SK-N-SH treated with all-trans-retinoic acid at 6 μM for 48 hours (cell line): ENCODE data around the gene ZNF536.

ENCODE experiments used
- ATAC-seq: fragments of 200-7000 bp; cut with Tn5 transposase; 3 replicates; pipeline ENCODE4 v1.9.1; 2020; ENCODE audit warnings: mild to moderate bottlenecking, moderate library complexity
- ARNTL ChIP-seq: fragments of 450-650 bp; formaldehyde crosslinking; IDR thresholded peaks from 2 replicates; pipeline ENCODE4 v1.5.0; 2020; ENCODE audit warnings: low read depth, mild to moderate bottlenecking, moderate library complexity, borderline replicate concordance
- BACH2 ChIP-seq: fragments of 250-450 bp; sonication (Bioruptor Pico); IDR thresholded peaks from 2 replicates; pipeline ENCODE4 v1.9.0; 2021; ENCODE audit warnings: mild to moderate bottlenecking, borderline replicate concordance
- CSDC2 ChIP-seq: fragments of 250-450 bp; sonication (Bioruptor Pico); IDR thresholded peaks from 2 replicates; pipeline ENCODE4 v1.5.0; 2020; ENCODE audit warnings: mild to moderate bottlenecking, moderate library complexity
- CSRNP3 ChIP-seq: fragments of 250-450 bp; sonication (Bioruptor Pico); IDR thresholded peaks from 2 replicates; pipeline ENCODE4 v1.5.1; 2021; ENCODE audit warnings: mild to moderate bottlenecking, moderate library complexity
- ESRRG ChIP-seq: fragments of 250-450 bp; sonication (Bioruptor Pico); IDR thresholded peaks from 2 replicates; pipeline ENCODE4 v1.6.1; 2021; ENCODE audit warnings: mild to moderate bottlenecking
- GLIS3 ChIP-seq: fragments of 250-450 bp; sonication (Bioruptor Pico); IDR thresholded peaks from 2 replicates; pipeline ENCODE4 v1.5.0; 2020; ENCODE audit warnings: mild to moderate bottlenecking, moderate library complexity
- ISL1 ChIP-seq: fragments of 250-450 bp; sonication (Bioruptor Pico); IDR thresholded peaks from 2 replicates; pipeline ENCODE4 v2.1.2; 2022; ENCODE audit warnings: mild to moderate bottlenecking, moderate library complexity
- PATZ1 ChIP-seq: fragments of 250-450 bp; sonication (Bioruptor Pico); IDR thresholded peaks from 2 replicates; pipeline ENCODE4 v1.8.0; 2020; ENCODE audit warnings: mild to moderate bottlenecking, moderate library complexity, borderline replicate concordance
- PPARA ChIP-seq: fragments of 250-450 bp; sonication (Bioruptor Pico); IDR thresholded peaks from 2 replicates; pipeline ENCODE4 v1.5.0; 2020; ENCODE audit warnings: mild to moderate bottlenecking, borderline replicate concordance
- SNAI2 ChIP-seq: fragments of 250-450 bp; sonication (Bioruptor Pico); IDR thresholded peaks from 2 replicates; pipeline ENCODE4 v1.5.0; 2020; ENCODE audit warnings: mild to moderate bottlenecking, moderate library complexity
- TCF4 ChIP-seq: fragments of 250-450 bp; sonication (Bioruptor Pico); IDR thresholded peaks from 2 replicates; pipeline ENCODE4 v1.8.0; 2021; ENCODE audit warnings: mild to moderate bottlenecking, moderate library complexity, borderline replicate concordance
- TSHZ2 ChIP-seq: fragments of 250-450 bp; sonication (Bioruptor Pico); IDR thresholded peaks from 2 replicates; pipeline ENCODE4 v1.5.0; 2020; ENCODE audit warnings: mild to moderate bottlenecking, moderate library complexity
- ZC3H10 ChIP-seq: fragments of 250-450 bp; sonication (Bioruptor Pico); IDR thresholded peaks from 2 replicates; pipeline ENCODE4 v1.5.1; 2021; ENCODE audit warnings: mild to moderate bottlenecking, moderate library complexity
- ZFP3 ChIP-seq: fragments of 250-450 bp; sonication (Bioruptor Pico); IDR thresholded peaks from 2 replicates; pipeline ENCODE4 v1.5.0; 2020; ENCODE audit warnings: mild to moderate bottlenecking, moderate library complexity
- ZFP30 ChIP-seq: fragments of 450-650 bp; formaldehyde crosslinking; IDR thresholded peaks from 2 replicates; pipeline ENCODE4 v1.5.0; 2022; ENCODE audit warnings: mild to moderate bottlenecking, moderate library complexity
- ZNF565 ChIP-seq: fragments of 450-650 bp; formaldehyde crosslinking; conservative IDR thresholded peaks from 2 replicates; pipeline ENCODE4 v1.5.0; 2020; ENCODE audit warnings: low read depth, mild to moderate bottlenecking, moderate library complexity
- ZNF70 ChIP-seq: fragments of 450-650 bp; formaldehyde crosslinking; IDR thresholded peaks from 2 replicates; pipeline ENCODE4 v1.5.0; 2020; ENCODE audit warnings: mild to moderate bottlenecking, moderate library complexity
- TF ChIP-seq, protein P1 (sequence below): fragments of 250-450 bp; sonication (Bioruptor Pico); IDR thresholded peaks from 2 replicates; pipeline ENCODE4 v1.8.0; 2021; ENCODE audit warnings: low read depth, mild to moderate bottlenecking, moderate library complexity, borderline replicate concordance

Gene ZNF536

GRCh38 chr19:30473334-30473867, 101.2 kb downstream of the ZNF536 start:
- TF ChIP-seq CSRNP3 (CRISPR knock-in tag) (no peak), ZNF565 (no peak), ISL1 (CRISPR knock-in tag) (no peak), ZFP3 (CRISPR knock-in tag) (no peak), ESRRG (CRISPR knock-in tag) (no peak), TCF4 (CRISPR knock-in tag) (no peak), PPARA (no peak), BACH2 (CRISPR knock-in tag) (no peak), ARNTL (CRISPR knock-in tag) (no peak), ZC3H10 (CRISPR knock-in tag) (no peak)
- TF ChIP-seq, protein P1, sequence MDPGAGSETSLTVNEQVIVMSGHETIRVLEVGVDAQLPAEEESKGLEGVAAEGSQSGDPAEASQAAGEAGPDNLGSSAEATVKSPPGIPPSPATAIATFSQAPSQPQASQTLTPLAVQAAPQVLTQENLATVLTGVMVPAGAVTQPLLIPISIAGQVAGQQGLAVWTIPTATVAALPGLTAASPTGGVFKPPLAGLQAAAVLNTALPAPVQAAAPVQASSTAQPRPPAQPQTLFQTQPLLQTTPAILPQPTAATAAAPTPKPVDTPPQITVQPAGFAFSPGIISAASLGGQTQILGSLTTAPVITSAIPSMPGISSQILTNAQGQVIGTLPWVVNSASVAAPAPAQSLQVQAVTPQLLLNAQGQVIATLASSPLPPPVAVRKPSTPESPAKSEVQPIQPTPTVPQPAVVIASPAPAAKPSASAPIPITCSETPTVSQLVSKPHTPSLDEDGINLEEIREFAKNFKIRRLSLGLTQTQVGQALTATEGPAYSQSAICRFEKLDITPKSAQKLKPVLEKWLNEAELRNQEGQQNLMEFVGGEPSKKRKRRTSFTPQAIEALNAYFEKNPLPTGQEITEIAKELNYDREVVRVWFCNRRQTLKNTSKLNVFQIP (CRISPR knock-in tag): no peak
- TF ChIP-seq, all 23 proteins: peak for 0
- no peak for ATAC-seq

- TF ChIP-seq GLIS3 (no peak), TSHZ2 (CRISPR knock-in tag) (no peak), ZNF565 (no peak), ESRRG (CRISPR knock-in tag) (no peak), CSDC2 (CRISPR knock-in tag) (no peak), SNAI2 (CRISPR knock-in tag) (no peak), ZNF70 (CRISPR knock-in tag) (no peak)
- no peak for ATAC-seq
Observed at GRCh38 chr19:30476997-30477396, 104.8 kb downstream of the ZNF536 start.

DNA sequence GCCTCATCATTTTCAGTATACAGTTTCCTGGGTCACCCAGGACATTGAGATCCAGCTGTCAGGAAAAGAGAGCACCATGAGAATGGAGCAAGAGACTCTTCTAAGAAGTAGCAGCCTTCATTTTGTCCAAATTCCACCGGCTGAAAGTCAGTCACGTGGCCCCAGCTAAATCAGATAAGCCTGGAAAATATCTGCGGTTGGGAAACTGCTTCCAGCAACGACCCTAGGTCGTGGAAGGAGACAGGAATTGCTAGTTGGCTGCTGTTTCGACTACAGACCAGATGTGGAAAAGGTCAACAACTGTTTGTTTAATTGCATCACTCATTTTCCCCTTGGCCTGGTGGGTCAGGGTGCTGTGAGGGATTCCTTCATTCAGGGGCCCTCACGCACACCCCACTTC, 107.0 kb downstream of the ZNF536 start:
- ATAC-seq: no peak
- TF ChIP-seq BACH2 (CRISPR knock-in tag) (no peak), ZFP30 (CRISPR knock-in tag) (no peak)

DNA sequence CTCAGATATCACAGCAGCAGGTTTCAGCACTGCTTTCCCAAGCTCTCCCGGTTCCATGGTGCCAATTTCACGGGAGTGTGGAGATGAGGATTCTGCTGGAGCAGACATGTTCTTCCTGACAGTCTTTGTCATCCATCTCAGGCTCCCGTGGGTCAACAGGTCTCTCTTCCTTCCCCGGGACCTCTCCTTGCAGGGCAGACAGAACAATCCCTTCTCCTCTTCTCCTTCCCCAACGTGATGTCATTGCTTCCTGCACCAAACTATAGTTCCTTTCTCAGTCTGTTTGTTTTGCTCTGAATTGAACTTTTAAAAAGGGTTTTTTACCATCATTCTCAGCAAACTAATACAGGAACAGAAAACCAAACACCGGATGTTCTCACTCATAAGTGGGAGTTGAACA, 107.9 kb downstream of the ZNF536 start:
- ATAC-seq: no peak
- TF ChIP-seq ARNTL (CRISPR knock-in tag) (no peak), PATZ1 (CRISPR knock-in tag) (no peak), ZC3H10 (CRISPR knock-in tag) (no peak), ZFP30 (CRISPR knock-in tag) (no peak), CSRNP3 (CRISPR knock-in tag) (no peak), BACH2 (CRISPR knock-in tag) (no peak), GLIS3 (no peak)
- TF ChIP-seq, all 23 proteins: peak for 0
